ENCODE results near the gene TLE4.

The TLE4 gene

DNA sequence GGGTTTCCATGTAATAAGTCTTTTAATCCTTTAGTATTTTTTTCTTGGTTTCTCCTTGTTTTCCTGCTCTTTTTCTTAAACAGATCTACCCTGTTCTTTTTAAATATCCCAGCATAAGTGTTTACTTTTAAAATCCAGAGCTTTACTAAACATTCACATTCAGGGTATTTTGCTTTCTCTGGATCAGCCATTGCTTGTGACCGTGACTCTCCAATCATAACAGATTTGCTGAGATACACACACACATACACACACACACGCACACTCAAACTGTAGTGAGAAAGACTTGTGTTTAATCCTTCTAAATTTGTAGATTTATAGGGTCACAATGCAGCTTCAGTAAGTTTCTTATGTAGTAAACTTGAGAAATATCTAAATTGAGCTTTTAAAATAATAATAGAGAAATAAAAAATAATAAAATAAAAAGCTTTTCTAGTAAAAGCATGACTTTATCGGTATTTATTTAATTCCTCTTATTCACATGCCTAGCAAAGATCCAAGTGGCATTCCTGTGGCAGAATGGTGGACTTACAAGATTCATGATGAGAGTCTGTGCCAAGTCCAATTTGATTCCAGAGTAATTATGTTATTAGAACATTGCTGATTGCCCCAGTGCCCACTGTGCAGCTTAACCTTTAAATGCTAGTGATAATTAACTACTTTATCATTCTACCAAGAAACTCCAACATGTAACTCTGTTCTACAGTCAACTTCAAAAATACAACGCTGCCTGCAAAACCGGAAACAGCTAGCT, 129.0 kb downstream of the TLE4 start:
- Histone ChIP-seq H3K18ac (ENCODE audit: low read length) (no peak overlapping the region), H2BK12ac (ENCODE audit: low read length) (no peak overlapping the region), H3K36me3 (replicated peaks in 1 of 2; ENCODE audit: control insufficient read depth in 2 of 2, insufficient read depth in 2 of 2, low read length in 2 of 2) (peaks cover 7 to 81% of the 10 kb centered on the region in 2 donors), H3K4me2 (ENCODE audit: insufficient read depth, low read length, poor library complexity, severe bottlenecking) (no peak overlapping the region), H3K4me1 (ENCODE audit: control insufficient read depth in 2 of 2, insufficient read depth in 1 of 2, low read depth in 1 of 2, low read length in 2 of 2) (peaks cover 0 to 22% of the 10 kb centered on the region in 2 donors), H3K27me3 (ENCODE audit: control insufficient read depth in 3 of 3, insufficient read depth in 3 of 3, low read depth in 1 of 3, low read length in 3 of 3) (no peaks in the 10 kb centered on the region), H2BK15ac (ENCODE audit: low read length) (no peak overlapping the region), H3K4me3 (ENCODE audit: low read length in 2 of 2) (no peak overlapping the region), H3K27ac (replicated peaks; ENCODE audit: low read length) (no peak overlapping the region), H3K9ac (ENCODE audit: low read depth, low read length, poor library complexity) (no peak overlapping the region), H3K9me3 (replicated peaks in 1 of 2; ENCODE audit: control insufficient read depth in 2 of 2, insufficient read depth in 1 of 2, low read depth in 1 of 2, low read length in 2 of 2) (peaks cover 0 to 4% of the 10 kb centered on the region in 2 donors), H4K91ac (ENCODE audit: low read depth, low read length, poor library complexity) (no peak overlapping the region), H3K14ac (ENCODE audit: low read length) (no peak overlapping the region), H2AFZ (ENCODE audit: low read length) (no peak overlapping the region), H4K8ac (ENCODE audit: low read depth, low read length) (no peak overlapping the region), H3K4ac (ENCODE audit: low read length) (no peak overlapping the region), H3K23ac (ENCODE audit: low read depth, low read length, poor library complexity) (no peak overlapping the region), H2BK5ac (ENCODE audit: low read length) (no peak overlapping the region), H3K79me1 (ENCODE audit: low read depth, low read length) (peaks cover under 1% of the 10 kb centered on the region), H2AK5ac (ENCODE audit: low read depth, low read length) (no peak overlapping the region), H2BK120ac (ENCODE audit: low read depth, low read length) (no peak overlapping the region)
- no CpG with 5 or more reads among the region's 5 CpGs for WGBS, 2 donors (ENCODE audit: extremely low coverage in 2 of 2, insufficient read length in 2 of 2, insufficient replicate concordance in 1 of 2)
- no peak for DNase-seq (ENCODE audit: low spot score)

DNA sequence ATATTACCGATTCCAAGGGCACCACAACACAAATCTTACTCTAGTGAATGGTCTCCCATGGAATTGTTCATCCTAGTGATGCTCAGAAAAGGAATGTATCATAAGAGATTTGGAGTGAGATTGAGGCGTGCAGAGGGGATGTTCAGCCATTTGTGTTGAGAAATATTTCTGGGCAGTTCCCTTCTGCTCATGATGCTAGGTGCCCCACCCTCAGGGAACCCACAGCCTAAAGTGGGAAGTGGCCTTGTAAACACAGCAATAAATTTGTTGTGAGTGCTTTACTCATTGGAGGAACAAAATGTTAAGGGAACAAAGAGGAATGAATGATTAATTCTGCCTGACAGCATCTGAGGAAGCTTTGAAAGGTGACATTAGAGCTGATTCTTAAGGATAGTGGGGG, 129.9 kb downstream of the TLE4 start:
- Histone ChIP-seq H4K8ac (ENCODE audit: low read depth, low read length) (no peak overlapping the region), H3K9ac (ENCODE audit: low read depth, low read length, poor library complexity) (no peak overlapping the region), H3K23ac (ENCODE audit: low read depth, low read length, poor library complexity) (no peak overlapping the region), H3K14ac (ENCODE audit: low read length) (no peak overlapping the region), H2BK15ac (ENCODE audit: low read length) (no peak overlapping the region), H3K36me3 (replicated peaks in 1 of 2; ENCODE audit: control insufficient read depth in 2 of 2, insufficient read depth in 2 of 2, low read length in 2 of 2) (peaks cover 9 to 83% of the 10 kb centered on the region in 2 donors), H3K4me1 (ENCODE audit: control insufficient read depth in 2 of 2, insufficient read depth in 1 of 2, low read depth in 1 of 2, low read length in 2 of 2) (peaks cover 0 to 20% of the 10 kb centered on the region in 2 donors), H2BK12ac (ENCODE audit: low read length) (no peak overlapping the region), H3K79me1 (ENCODE audit: low read depth, low read length) (no peaks in the 10 kb centered on the region), H2BK5ac (ENCODE audit: low read length) (no peak overlapping the region), H3K4ac (ENCODE audit: low read length) (no peak overlapping the region), H2AK5ac (ENCODE audit: low read depth, low read length) (no peak overlapping the region), H3K18ac (ENCODE audit: low read length) (no peak overlapping the region), H2AFZ (ENCODE audit: low read length) (no peak overlapping the region), H2BK120ac (ENCODE audit: low read depth, low read length) (no peak overlapping the region), H3K27ac (replicated peaks; ENCODE audit: low read length) (no peak overlapping the region), H4K91ac (ENCODE audit: low read depth, low read length, poor library complexity) (no peak overlapping the region), H3K4me3 (ENCODE audit: low read length in 2 of 2) (no peak overlapping the region), H3K27me3 (ENCODE audit: control insufficient read depth in 3 of 3, insufficient read depth in 3 of 3, low read depth in 1 of 3, low read length in 3 of 3) (no peaks in the 10 kb centered on the region), H3K9me3 (replicated peaks in 1 of 2; ENCODE audit: control insufficient read depth in 2 of 2, insufficient read depth in 1 of 2, low read depth in 1 of 2, low read length in 2 of 2) (peaks cover 0 to 3% of the 10 kb centered on the region in 2 donors), H3K4me2 (ENCODE audit: insufficient read depth, low read length, poor library complexity, severe bottlenecking) (peak overlapping the region; percentile 19)
- no peak for DNase-seq (ENCODE audit: low spot score)
- WGBS, 2 donors (ENCODE audit: extremely low coverage in 2 of 2, insufficient read length in 2 of 2, insufficient replicate concordance in 1 of 2), result no CpG with 5 or more reads among the region's 2 CpGs

DNA sequence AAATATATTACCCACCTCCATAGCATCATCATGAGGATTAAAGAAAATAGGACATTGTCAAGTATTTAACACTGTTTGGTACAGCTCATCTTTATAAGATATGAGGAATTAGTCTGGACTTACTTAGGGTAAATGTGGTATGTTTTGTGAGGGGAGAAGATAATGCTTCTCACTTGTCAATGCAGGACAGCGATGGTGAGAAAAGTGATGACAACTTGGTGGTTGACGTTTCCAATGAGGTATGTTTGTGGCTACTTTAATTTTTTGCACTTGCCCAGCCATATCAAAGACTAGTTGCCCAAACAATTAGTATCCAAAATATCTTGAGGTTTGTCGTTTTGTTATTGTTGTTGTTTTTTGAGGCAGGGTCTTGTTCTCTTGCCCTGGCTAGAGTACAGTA, 133.9 kb downstream of the TLE4 start:
- peaks cover 2% of the 10 kb centered on the region for H3K79me1 ChIP-seq (ENCODE audit: low read depth, low read length)
- H3K4me3 ChIP-seq (ENCODE audit: low read length in 2 of 2), result no peak overlapping the region
- H2BK5ac ChIP-seq (ENCODE audit: low read length), result no peak overlapping the region
- H2BK120ac ChIP-seq (ENCODE audit: low read depth, low read length), result no peak overlapping the region
- H3K27ac ChIP-seq (replicated peaks; ENCODE audit: low read length), result no peak overlapping the region
- no peak overlapping the region for H3K4me2 ChIP-seq (ENCODE audit: insufficient read depth, low read length, poor library complexity, severe bottlenecking)
- no peak overlapping the region for H4K91ac ChIP-seq (ENCODE audit: low read depth, low read length, poor library complexity)
- no peaks in the 10 kb centered on the region for H3K9me3 ChIP-seq (replicated peaks in 1 of 2; ENCODE audit: control insufficient read depth in 2 of 2, insufficient read depth in 1 of 2, low read depth in 1 of 2, low read length in 2 of 2)
- no peak overlapping the region for H2AFZ ChIP-seq (ENCODE audit: low read length)
- H3K9ac ChIP-seq (ENCODE audit: low read depth, low read length, poor library complexity), result no peak overlapping the region
- no peak overlapping the region for H2BK12ac ChIP-seq (ENCODE audit: low read length)
- no peak for DNase-seq (ENCODE audit: low spot score)
- no peaks in the 10 kb centered on the region for H3K27me3 ChIP-seq (ENCODE audit: control insufficient read depth in 3 of 3, insufficient read depth in 3 of 3, low read depth in 1 of 3, low read length in 3 of 3)
- no peak overlapping the region for H3K4ac ChIP-seq (ENCODE audit: low read length)
- no peak overlapping the region for H3K18ac ChIP-seq (ENCODE audit: low read length)
- WGBS, 2 donors (ENCODE audit: extremely low coverage in 2 of 2, insufficient read length in 2 of 2, insufficient replicate concordance in 1 of 2), result no CpG with 5 or more reads among the region's 3 CpGs
- no peak overlapping the region for H4K8ac ChIP-seq (ENCODE audit: low read depth, low read length)
- H2BK15ac ChIP-seq (ENCODE audit: low read length), result no peak overlapping the region
- H2AK5ac ChIP-seq (ENCODE audit: low read depth, low read length), result no peak overlapping the region
- no peak overlapping the region for H3K23ac ChIP-seq (ENCODE audit: low read depth, low read length, poor library complexity)
- peaks cover 20 to 94% of the 10 kb centered on the region in 2 donors for H3K36me3 ChIP-seq (replicated peaks in 1 of 2; ENCODE audit: control insufficient read depth in 2 of 2, insufficient read depth in 2 of 2, low read length in 2 of 2)
- no peak overlapping the region for H3K14ac ChIP-seq (ENCODE audit: low read length)
- H3K4me1 ChIP-seq (ENCODE audit: control insufficient read depth in 2 of 2, insufficient read depth in 1 of 2, low read depth in 1 of 2, low read length in 2 of 2), result peaks cover 0 to 9% of the 10 kb centered on the region in 2 donors

DNA sequence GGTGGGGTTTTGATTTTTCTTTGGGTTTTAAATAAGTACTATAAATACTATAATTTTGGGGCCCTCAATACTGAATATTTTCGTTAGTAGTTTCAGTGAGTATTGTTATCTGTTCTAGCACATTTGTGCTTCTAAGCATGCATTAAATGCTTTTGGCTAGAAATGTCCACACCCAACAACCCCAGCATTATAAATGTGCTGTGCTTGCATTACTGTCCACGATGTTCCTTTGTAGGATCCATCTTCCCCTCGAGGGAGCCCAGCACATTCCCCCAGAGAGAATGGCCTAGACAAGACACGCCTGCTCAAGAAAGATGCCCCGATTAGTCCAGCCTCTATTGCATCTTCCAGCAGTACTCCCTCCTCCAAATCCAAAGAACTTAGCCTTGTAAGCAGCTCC, 134.7 kb downstream of the TLE4 start:
- H3K9me3 ChIP-seq (replicated peaks in 1 of 2; ENCODE audit: control insufficient read depth in 2 of 2, insufficient read depth in 1 of 2, low read depth in 1 of 2, low read length in 2 of 2), result no peaks in the 10 kb centered on the region
- H3K14ac ChIP-seq (ENCODE audit: low read length), result no peak overlapping the region
- no peak for DNase-seq (ENCODE audit: low spot score)
- H3K4me2 ChIP-seq (ENCODE audit: insufficient read depth, low read length, poor library complexity, severe bottlenecking), result no peak overlapping the region
- peaks cover 0 to 8% of the 10 kb centered on the region in 2 donors for H3K4me1 ChIP-seq (ENCODE audit: control insufficient read depth in 2 of 2, insufficient read depth in 1 of 2, low read depth in 1 of 2, low read length in 2 of 2)
- H2BK12ac ChIP-seq (ENCODE audit: low read length), result no peak overlapping the region
- WGBS, 2 donors (ENCODE audit: extremely low coverage in 2 of 2, insufficient read length in 2 of 2, insufficient replicate concordance in 1 of 2), result no CpG with 5 or more reads among the region's 5 CpGs
- H2BK120ac ChIP-seq (ENCODE audit: low read depth, low read length), result no peak overlapping the region
- H4K91ac ChIP-seq (ENCODE audit: low read depth, low read length, poor library complexity), result no peak overlapping the region
- H3K4ac ChIP-seq (ENCODE audit: low read length), result no peak overlapping the region
- no peak overlapping the region for H3K9ac ChIP-seq (ENCODE audit: low read depth, low read length, poor library complexity)
- no peak overlapping the region for H3K4me3 ChIP-seq (ENCODE audit: low read length in 2 of 2)
- no peak overlapping the region for H3K18ac ChIP-seq (ENCODE audit: low read length)
- H3K27me3 ChIP-seq (ENCODE audit: control insufficient read depth in 3 of 3, insufficient read depth in 3 of 3, low read depth in 1 of 3, low read length in 3 of 3), result no peaks in the 10 kb centered on the region
- H2BK5ac ChIP-seq (ENCODE audit: low read length), result no peak overlapping the region
- no peak overlapping the region for H4K8ac ChIP-seq (ENCODE audit: low read depth, low read length)
- no peak overlapping the region for H3K23ac ChIP-seq (ENCODE audit: low read depth, low read length, poor library complexity)
- H3K79me1 ChIP-seq (ENCODE audit: low read depth, low read length), result peaks cover 2% of the 10 kb centered on the region
- no peak overlapping the region for H2AK5ac ChIP-seq (ENCODE audit: low read depth, low read length)
- H2BK15ac ChIP-seq (ENCODE audit: low read length), result no peak overlapping the region
- peaks cover 25 to 97% of the 10 kb centered on the region in 2 donors for H3K36me3 ChIP-seq (replicated peaks in 1 of 2; ENCODE audit: control insufficient read depth in 2 of 2, insufficient read depth in 2 of 2, low read length in 2 of 2)
- H2AFZ ChIP-seq (ENCODE audit: low read length), result no peak overlapping the region
- H3K27ac ChIP-seq (replicated peaks; ENCODE audit: low read length), result no peak overlapping the region
